H1 (cell line): Measurements from ENCODE around the gene SLC38A10. TPM values are rescaled to one million over a fixed set of nuclear protein-coding genes. Genes with fewer than 3 reads are reported as not detected.

ENCODE experiments used
- CTCF ChIA-PET: fragments of 300-600 bp; sonication (Branson Sonifier 250); formaldehyde crosslinking; loops from one replicate; lab custom pipeline; 2021; ENCODE audit not compliant: partially characterized antibody; lab: Charles Lee
- POLR2A ChIA-PET: fragments of 300-600 bp; sonication (Branson Sonifier 250); formaldehyde crosslinking; loops from one replicate; lab custom pipeline; 2021; ENCODE audit warnings: inconsistent platforms; ENCODE audit not compliant: partially characterized antibody; lab: Charles Lee
- DNase-seq, 2 experiments: peaks; one replicate each; pipeline versions ENCODE4 v3.0.0 to v3.0.0-alpha.2; 2010 to 2022; ENCODE audit warnings: low spot score in 2 of 2, low read depth in 1 of 2, mixed read lengths in 1 of 2
- FAIRE-seq: peaks from 2 replicates; lab custom pipeline; 2011; peaks lifted over from hg19 to GRCh38; lab: Jason Lieb, UNC
- H2AFZ ChIP-seq: 2 replicates; pipeline ENCODE4 v1.8.1; 2012; ENCODE audit warnings: low read length, inconsistent platforms
- H2AK5ac ChIP-seq: 2 replicates; pipeline ENCODE4 v1.6.1; 2013; ENCODE audit warnings: low read depth, low read length
- H2BK120ac ChIP-seq: replicated peaks from 2 replicates; pipeline ENCODE3; 2013; ENCODE audit warnings: low read depth, low read length, inconsistent platforms
- H2BK12ac ChIP-seq: 2 replicates; pipeline ENCODE4 v1.6.1; 2013; ENCODE audit warnings: low read depth, low read length
- H2BK15ac ChIP-seq: 2 replicates; pipeline ENCODE4 v1.6.1; 2013; ENCODE audit warnings: low read length
- H2BK20ac ChIP-seq: 2 replicates; pipeline ENCODE4 v1.6.1; 2013; ENCODE audit warnings: low read length
- H2BK5ac ChIP-seq: 2 replicates; pipeline ENCODE4 v1.6.1; 2013; ENCODE audit warnings: low read depth, low read length
- H3K14ac ChIP-seq: 2 replicates; pipeline ENCODE4 v1.6.1; 2013; ENCODE audit warnings: inconsistent platforms; ENCODE audit not compliant: insufficient read length
- H3K18ac ChIP-seq: 2 replicates; pipeline ENCODE4 v1.6.1; 2013; ENCODE audit warnings: low read length; ENCODE audit errors: extremely low read depth
- H3K23ac ChIP-seq: 2 replicates; pipeline ENCODE4 v1.6.1; 2013; ENCODE audit warnings: inconsistent platforms; ENCODE audit not compliant: insufficient read length
- H3K23me2 ChIP-seq: 2 replicates; pipeline ENCODE4 v1.6.1; 2013; ENCODE audit warnings: low read depth, low read length
- H3K27ac ChIP-seq: 2 replicates; pipeline ENCODE4 v1.6.1; 2011; ENCODE audit warnings: low read depth, low read length, inconsistent platforms
- H3K27me3 ChIP-seq, 4 experiments: replicated peaks in 1 of 4; 1 replicate in 1 of 4; 2 replicates in 3 of 4; pipeline versions ENCODE4 v1.6.1 to v1.8.1; 2011 to 2013; ENCODE audit warnings: low read length in 3 of 4, mild to moderate bottlenecking in 3 of 4, inconsistent platforms in 2 of 4, mixed read lengths in 2 of 4, moderate library complexity in 1 of 4; ENCODE audit not compliant: control insufficient read depth in 3 of 4, insufficient read depth in 3 of 4; ENCODE audit errors: extremely low read depth in 1 of 4
- H3K36me3 ChIP-seq, 4 experiments: 2 replicates each; pipeline versions ENCODE4 v1.6.1 to v1.8.1; 2011 to 2013; ENCODE audit warnings: mild to moderate bottlenecking in 4 of 4, low read length in 3 of 4, moderate library complexity in 2 of 4, control low read depth in 1 of 4, inconsistent platforms in 1 of 4; ENCODE audit not compliant: insufficient read depth in 4 of 4, control insufficient read depth in 2 of 4
- H3K4ac ChIP-seq: replicated peaks from 2 replicates; pipeline ENCODE3; 2013; ENCODE audit warnings: low read length, low read depth, mixed read lengths, inconsistent platforms; ENCODE audit not compliant: insufficient read length
- H3K4me1 ChIP-seq, 4 experiments: replicated peaks in 1 of 4; 1 replicate in 1 of 4; 2 replicates in 3 of 4; pipeline versions ENCODE4 v1.6.1 to v1.8.1; 2011 to 2013; ENCODE audit warnings: low read length in 3 of 4, inconsistent platforms in 2 of 4, mixed read lengths in 1 of 4; ENCODE audit not compliant: insufficient read depth in 4 of 4, control insufficient read depth in 3 of 4
- H3K4me2 ChIP-seq, 2 experiments: 2 replicates each; pipeline versions ENCODE4 v1.6.1 to v1.8.1; 2011 to 2013; ENCODE audit warnings: low read depth in 2 of 2, low read length in 2 of 2, control low read depth in 1 of 2, inconsistent platforms in 1 of 2, mild to moderate bottlenecking in 1 of 2; ENCODE audit not compliant: insufficient read depth in 1 of 2
- H3K4me3 ChIP-seq, 4 experiments: fragments of 200-600, 300-600 bp in 1 of 4; sonication (generic), shearing (Covaris generic), sonication (Bioruptor Twin) in 1 of 4; 2 replicates each; pipeline versions ENCODE4 v1.5.1 to v1.8.1; 2011 to 2016; ENCODE audit warnings: low read length in 4 of 4, low read depth in 3 of 4, control low read depth in 2 of 4, inconsistent platforms in 2 of 4, mild to moderate bottlenecking in 2 of 4, mixed read lengths in 1 of 4, moderate library complexity in 1 of 4; ENCODE audit not compliant: insufficient read depth in 2 of 4; ENCODE audit errors: extremely low read depth in 1 of 4
- H3K56ac ChIP-seq: replicated peaks from 2 replicates; pipeline ENCODE3; 2013; ENCODE audit warnings: low read depth, mild to moderate bottlenecking, mixed read lengths, low read length, inconsistent platforms; ENCODE audit not compliant: insufficient read length
- H3K79me1 ChIP-seq: 2 replicates; pipeline ENCODE4 v1.6.1; 2013; ENCODE audit warnings: low read depth, low read length, control low read depth
- H3K79me2 ChIP-seq, 2 experiments: 2 replicates each; pipeline versions ENCODE4 v1.6.1 to v1.8.1; 2012 to 2013; ENCODE audit warnings: low read length in 2 of 2, mild to moderate bottlenecking in 2 of 2, inconsistent platforms in 1 of 2; ENCODE audit not compliant: insufficient read depth in 2 of 2, control insufficient read depth in 1 of 2
- H3K9ac ChIP-seq, 4 experiments: replicated peaks in 1 of 4; 1 replicate in 1 of 4; 2 replicates in 3 of 4; pipeline versions ENCODE4 v1.6.1 to v1.8.1; 2011 to 2013; ENCODE audit warnings: low read depth in 3 of 4, low read length in 3 of 4, control low read depth in 2 of 4, mild to moderate bottlenecking in 2 of 4, moderate library complexity in 2 of 4, inconsistent platforms in 1 of 4; ENCODE audit errors: extremely low read depth in 1 of 4
- H3K9me3 ChIP-seq, 2 experiments: 2 replicates each; pipeline versions ENCODE4 v1.6.1 to v1.8.1; 2012 to 2013; ENCODE audit warnings: mild to moderate bottlenecking in 2 of 2, moderate library complexity in 2 of 2, control low read depth in 1 of 2, inconsistent platforms in 1 of 2, low read depth in 1 of 2, low read length in 1 of 2, mixed read lengths in 1 of 2; ENCODE audit not compliant: insufficient read depth in 2 of 2
- H4K20me1 ChIP-seq, 2 experiments: replicated peaks in 1 of 2; 2 replicates each; pipeline versions ENCODE3 to v1.8.1; 2011 to 2013; ENCODE audit warnings: inconsistent platforms in 2 of 2, low read length in 2 of 2, mild to moderate bottlenecking in 1 of 2; ENCODE audit not compliant: insufficient read depth in 2 of 2, control insufficient read depth in 1 of 2
- H4K5ac ChIP-seq: 2 replicates; pipeline ENCODE4 v1.6.1; 2013; ENCODE audit warnings: low read length, low read depth, mixed read lengths, inconsistent platforms; ENCODE audit not compliant: insufficient read length
- H4K8ac ChIP-seq: 2 replicates; pipeline ENCODE4 v1.8.0; 2013; ENCODE audit warnings: mild to moderate bottlenecking, moderate library complexity, low read length, inconsistent platforms; ENCODE audit not compliant: insufficient read depth; ENCODE audit errors: extremely low read depth
- H4K91ac ChIP-seq: replicated peaks from 2 replicates; pipeline ENCODE3; 2013; ENCODE audit warnings: low read length, mixed read lengths, inconsistent platforms; ENCODE audit not compliant: insufficient read length
- CHD1 ChIP-seq: IDR thresholded peaks from 2 replicates; pipeline ENCODE4 v1.6.1; 2012; ENCODE audit warnings: low read depth, low read length, improper control_type of control experiment
- CREB1 ChIP-seq: IDR thresholded peaks from 2 replicates; pipeline ENCODE4 v1.6.1; 2012; ENCODE audit warnings: inconsistent platforms
- HDAC2 ChIP-seq, 2 experiments: fragments of 300-600 bp in 1 of 2; sonication (generic) in 1 of 2; IDR thresholded peaks; 2 replicates each; pipeline ENCODE4 v1.6.1; 2011 to 2012; ENCODE audit warnings: low read depth in 2 of 2, low read length in 2 of 2, mild to moderate bottlenecking in 2 of 2, moderate library complexity in 2 of 2, borderline replicate concordance in 1 of 2, inconsistent platforms in 1 of 2
- HDAC6 ChIP-seq: IDR thresholded peaks from one replicate; pipeline ENCODE4 v1.7.1; 2012; ENCODE audit warnings: low read depth, mild to moderate bottlenecking, inconsistent platforms, low read length, moderate library complexity
- KDM4A ChIP-seq: IDR thresholded peaks from one replicate; pipeline ENCODE4 v1.7.1; 2012; ENCODE audit warnings: low read depth, mild to moderate bottlenecking, moderate library complexity, low read length, inconsistent platforms; ENCODE audit not compliant: severe bottlenecking
- POLR2A ChIP-seq, 2 experiments: IDR thresholded peaks; 1 replicate in 1 of 2; 2 replicates in 1 of 2; pipeline ENCODE4 v1.6.1; 2011; ENCODE audit warnings: low read depth in 2 of 2, low read length in 2 of 2, mild to moderate bottlenecking in 2 of 2; ENCODE audit errors: control extremely low read depth in 1 of 2
- RBBP5 ChIP-seq: IDR thresholded peaks from 2 replicates; pipeline ENCODE4 v1.7.1; 2012; ENCODE audit warnings: low read depth, mild to moderate bottlenecking, inconsistent platforms, low read length, moderate library complexity, borderline replicate concordance
- RFX5 ChIP-seq: IDR thresholded peaks from 2 replicates; pipeline ENCODE4 v1.6.1; 2011; ENCODE audit warnings: low read depth, low read length, improper control_type of control experiment, borderline replicate concordance
- SIN3A ChIP-seq, 2 experiments: IDR thresholded peaks in 1 of 2; conservative IDR thresholded peaks in 1 of 2; 2 replicates each; pipeline ENCODE4 v1.6.1; 2011 to 2012; ENCODE audit warnings: low read length in 2 of 2, improper control_type of control experiment in 1 of 2, low read depth in 1 of 2, mild to moderate bottlenecking in 1 of 2
- SIX5 ChIP-seq: IDR thresholded peaks from 2 replicates; pipeline ENCODE4 v1.6.1; 2011; ENCODE audit warnings: mild to moderate bottlenecking, low read depth, low read length
- SP4 ChIP-seq: IDR thresholded peaks from 2 replicates; pipeline ENCODE4 v1.6.1; 2012; ENCODE audit warnings: low read length, inconsistent platforms
- TAF1 ChIP-seq: IDR thresholded peaks from 2 replicates; pipeline ENCODE4 v1.6.1; 2011; ENCODE audit warnings: mild to moderate bottlenecking, low read depth, low read length
- WGBS, 2 experiments: shearing (Covaris generic) in 1 of 2; methylation state at CpG; one replicate each; pipeline versions ENCODE4 v1.1.6 to v1.1.7; 2013 to 2015; ENCODE audit warnings: low lambda C conversion rate in 2 of 2, mixed read lengths in 2 of 2, inconsistent platforms in 1 of 2, low coverage in 1 of 2, missing lambda C conversion rate in 1 of 2; ENCODE audit not compliant: insufficient replicate concordance in 2 of 2, insufficient coverage in 1 of 2, insufficient read length in 1 of 2; ENCODE audit errors: extremely low coverage in 1 of 2, missing lambda C conversion rate in 1 of 2; 5-methylcytosine and 5-hydroxymethylcytosine counted together
- polyA plus RNA-seq, 7 experiments: library from polyadenylated mRNA; depleted of rRNA in 3 of 7; stranded (reverse) in 5 of 7; unstranded in 2 of 7; fragments of >200 nt in 5 of 7; fragments of 200-250 nt in 2 of 7; gene quantifications; 1 replicate in 5 of 7; 2 replicates in 1 of 7; 4 replicates in 1 of 7; pipeline versions ENCODE4 v1.2.1 to v1.2.3, GENCODE V29; 2011 to 2013; ENCODE audit warnings: missing spikeins in 2 of 7, mixed read lengths in 2 of 7
- total RNA-seq: library from RNA; stranded (reverse); fragmentation: NEBNext Ultra II Directional; extraction: Animal tissue kit (Norgen Biotek cat#: 25700); gene quantifications from 2 replicates; pipeline ENCODE4 v1.2.1, GENCODE V29; 2021
- TF ChIP-seq, protein P1 (sequence below): IDR thresholded peaks from 2 replicates; pipeline ENCODE4 v1.6.1; 2011; ENCODE audit warnings: low read length, improper control_type of control experiment

SLC38A10 gene
- total and polyA plus RNA-seq, 2 of the 8 experiments (the other 6 are each of a cell fraction or from before 2014, with no cell fraction given), result 26.4 to 41.0 TPM

- peaks cover 0 to 14% of the 10 kb centered on the region in 2 experiments for H4K20me1 ChIP-seq
- FAIRE-seq (no peak), DNase-seq (no peak)
- H2AK5ac ChIP-seq, result no peak overlapping the region
- no peak overlapping the region for H3K27ac ChIP-seq
- H3K18ac ChIP-seq, result no peak overlapping the region
- H2BK12ac ChIP-seq, result no peak overlapping the region
- H3K9ac ChIP-seq, result no peak overlapping the region; a peak in 1 of 7 replicates
- no peak overlapping the region for H3K56ac ChIP-seq
- H3K14ac ChIP-seq, result no peak overlapping the region
- no peaks in the 10 kb centered on the region for H3K27me3 ChIP-seq
- no peak overlapping the region for H3K23ac ChIP-seq
- H3K79me2 ChIP-seq, result no peaks in the 10 kb centered on the region
- H3K4me1 ChIP-seq, result peaks cover 0 to 8% (median 2%) of the 10 kb centered on the region in 4 experiments; a peak in 3 of 7 replicates
- H2BK15ac ChIP-seq, result no peak overlapping the region
- H3K4ac ChIP-seq, result no peak overlapping the region
- CTCF ChIA-PET, result interaction anchor here (0.7 to 7.0 kb wide), 13 partner anchors 10 to 345 kb away, joined by 3 to 50 read pairs (median 4); no protein-coding TSS in a partner anchor
- H3K36me3 ChIP-seq, result peaks cover 0 to 7% (median 4%) of the 10 kb centered on the region in 4 experiments; a peak in 3 of 8 replicates
- no peak overlapping the region for H2BK5ac ChIP-seq
- H4K5ac ChIP-seq, result no peak overlapping the region
- H3K79me1 ChIP-seq, result no peaks in the 10 kb centered on the region
- H4K91ac ChIP-seq, result no peak overlapping the region
- H3K4me3 ChIP-seq, result no peak overlapping the region
- H2AFZ ChIP-seq, result no peak overlapping the region
- TF ChIP-seq TAF1, result no peak
- TF ChIP-seq RBBP5, result no peak
- no peak for TF ChIP-seq CREB1
- TF ChIP-seq HDAC6, result no peak
- no peak for TF ChIP-seq SIN3A (conservative IDR thresholded peaks at IDR 0.05 in 1 of 2, IDR thresholded peaks at IDR 0.05 in 1 of 2; ENCODE audit: low read depth in 1 of 2, low read length in 2 of 2)
- TF ChIP-seq, protein P1, sequence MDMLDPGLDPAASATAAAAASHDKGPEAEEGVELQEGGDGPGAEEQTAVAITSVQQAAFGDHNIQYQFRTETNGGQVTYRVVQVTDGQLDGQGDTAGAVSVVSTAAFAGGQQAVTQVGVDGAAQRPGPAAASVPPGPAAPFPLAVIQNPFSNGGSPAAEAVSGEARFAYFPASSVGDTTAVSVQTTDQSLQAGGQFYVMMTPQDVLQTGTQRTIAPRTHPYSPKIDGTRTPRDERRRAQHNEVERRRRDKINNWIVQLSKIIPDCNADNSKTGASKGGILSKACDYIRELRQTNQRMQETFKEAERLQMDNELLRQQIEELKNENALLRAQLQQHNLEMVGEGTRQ, result no peak
- no peak for TF ChIP-seq SIX5
- TF ChIP-seq KDM4A, result no peak
- TF ChIP-seq POLR2A (IDR thresholded peaks at IDR 0.05; ENCODE audit: control extremely low read depth in 1 of 2, low read depth in 2 of 2, low read length in 2 of 2), result no peak
- TF ChIP-seq SP4, result no peak
- TF ChIP-seq HDAC2 (IDR thresholded peaks at IDR 0.05; ENCODE audit: borderline replicate concordance in 1 of 2, low read depth in 2 of 2, low read length in 2 of 2), result no peak
- no peak for TF ChIP-seq RFX5
- TF ChIP-seq CHD1, result no peak
- no peaks in the 10 kb centered on the region for H3K9me3 ChIP-seq
- POLR2A ChIA-PET, result interaction anchor here (0.8 to 2.6 kb wide), 4 partner anchors 11 to 295 kb away, joined by 3 to 7 read pairs (median 4); partner anchors contain the start of genes FAAP100 and SLC38A10
- H2BK120ac ChIP-seq, result no peak overlapping the region
- WGBS, 2 experiments, result 95% methylated on average over 12 of the region's 12 CpGs; no CpG with 5 or more reads in 1 of the 2 experiments
- H2BK20ac ChIP-seq, result no peak overlapping the region
- H4K8ac ChIP-seq, result no peak overlapping the region
- H3K23me2 ChIP-seq, result peaks cover 6% of the 10 kb centered on the region; the same call in 1 of the 2 replicates
- H3K4me2 ChIP-seq, result no peak overlapping the region
Measured at GRCh38 chr17:81256616-81257015, 38.5 kb downstream of the SLC38A10 start.
